Testis (tissue), 3 donors: ENCODE results near the gene PPIL1. TPM values are rescaled to one million over a fixed set of nuclear protein-coding genes. Genes with fewer than 3 reads are reported as not detected.
A peak's percentile ranks its signal among the peaks of the same experiment; 100 is the strongest.

Experiments used
- DNase-seq: peaks from one replicate; pipeline ENCODE4 v3.0.0-alpha.2; 2019
- H3K27ac ChIP-seq, 2 donors: fragments of 200-600 bp; sonication (generic); one replicate each; pipeline ENCODE4 v1.5.1; 2019
- H3K27me3 ChIP-seq: fragments of 200-600 bp; sonication (generic); one replicate; pipeline ENCODE4 v1.5.1; 2019
- H3K36me3 ChIP-seq: fragments of 200-600 bp; sonication (generic); one replicate; pipeline ENCODE4 v1.5.1; 2017; ENCODE audit warnings: low read depth; ENCODE audit errors: missing control alignments
- H3K4me1 ChIP-seq: fragments of 200-600 bp; sonication (generic); one replicate; pipeline ENCODE4 v1.5.1; 2019
- H3K4me3 ChIP-seq, 2 donors: fragments of 200-600 bp; sonication (generic); one replicate each; pipeline ENCODE4 v1.5.1; 2017 to 2019
- H3K9me3 ChIP-seq: fragments of 200-600 bp; sonication (generic); one replicate; pipeline ENCODE4 v1.5.1; 2017
- CTCF ChIP-seq, 3 experiments: fragments of 450-650 bp in 2 of 3; fragments of 200-600 bp in 1 of 3; sonication (generic) in 1 of 3; IDR thresholded peaks; one replicate each; pipeline ENCODE4 v1.5.1; 2016 to 2019; ENCODE audit warnings: antibody characterized with exemption in 3 of 3, mild to moderate bottlenecking in 2 of 3, moderate library complexity in 1 of 3
- POLR2A ChIP-seq: fragments of 450-650 bp; IDR thresholded peaks from one replicate; pipeline ENCODE4 v1.6.1; 2017; ENCODE audit warnings: antibody characterized with exemption, mild to moderate bottlenecking, moderate library complexity
- WGBS, 2 donors: methylation state at CpG; one replicate each; pipeline ENCODE4 v1.1.5; 2018; 5-methylcytosine and 5-hydroxymethylcytosine counted together
- intact Hi-C: fragments of 100-400 bp; cut with DNase I; formaldehyde crosslinking; loops from one replicate; pipeline ENCODE4 v1.15.1; 2023; ENCODE audit warnings: low total_unique reads
- polyA plus RNA-seq: library from polyadenylated mRNA; stranded (reverse); fragments of 350-450 nt; fragmentation: Illumina TruSeq; extraction: RNeasy Lipid Tissue Mini Kit (QIAGEN cat#74804); gene quantifications from one replicate; pipeline ENCODE4 v1.2.3, GENCODE V29; 2014; ENCODE audit warnings: low read depth, low replicate concordance; ENCODE audit not compliant: insufficient read depth
- total RNA-seq, 2 donors: library from RNA; depleted of rRNA; stranded (reverse); fragments of >200 nt; gene quantifications; one replicate each; pipeline ENCODE4 v1.2.3, GENCODE V29; 2016

Gene PPIL1
- total and polyA plus RNA-seq, 3 donors from 2014 or later: 35.0 to 41.2 (median 39.4) TPM

- intact Hi-C loops: no loop called here
- peak; percentile 46 for DNase-seq
- H3K27ac ChIP-seq: no peak overlapping the region
- peaks cover 19% of the 10 kb centered on the region for H3K4me1 ChIP-seq
- no peak overlapping the region for H3K4me3 ChIP-seq
- no peaks in the 10 kb centered on the region for H3K36me3 ChIP-seq
- no peak for TF ChIP-seq CTCF (IDR thresholded peaks at IDR 0.05)
- no peak for TF ChIP-seq POLR2A
- H3K9me3 ChIP-seq: no peaks in the 10 kb centered on the region
- no peaks in the 10 kb centered on the region for H3K27me3 ChIP-seq
- WGBS, 2 donors: 70 to 73% methylated on average over 3 of the region's 3 CpGs
These were observed 38.2 kb downstream of the PPIL1 start for GRCh38 chr6:36836111-36837021.

- Histone ChIP-seq H3K36me3 (no peaks in the 10 kb centered on the region), H3K27ac (no peak overlapping the region), H3K9me3 (no peaks in the 10 kb centered on the region), H3K4me1 (peaks cover 16% of the 10 kb centered on the region), H3K27me3 (no peaks in the 10 kb centered on the region), H3K4me3 (no peak overlapping the region)
- DNase-seq: peak; percentile 41
- 65 to 69% methylated on average over 15 to 17 of the region's 17 CpGs for WGBS, 2 donors
- TF ChIP-seq CTCF (IDR thresholded peaks at IDR 0.05) (no peak), POLR2A (no peak)
- intact Hi-C loops: no loop called here
These were observed 39.8 kb downstream of the PPIL1 start for GRCh38 chr6:36834576-36835341.

- intact Hi-C loops: no loop called here
- 83 to 89% methylated on average over 7 of the region's 7 CpGs for WGBS, 2 donors
- no peaks in the 10 kb centered on the region for H3K27me3 ChIP-seq
- H3K9me3 ChIP-seq: no peaks in the 10 kb centered on the region
- TF ChIP-seq CTCF (IDR thresholded peaks at IDR 0.05) (no peak), POLR2A (no peak)
- H3K4me1 ChIP-seq: peaks cover 17% of the 10 kb centered on the region
- no peak for DNase-seq
- no peak overlapping the region for H3K27ac ChIP-seq
- no peak overlapping the region for H3K4me3 ChIP-seq
- no peaks in the 10 kb centered on the region for H3K36me3 ChIP-seq
These were observed 41.3 kb downstream of the PPIL1 start for GRCh38 chr6:36833182-36833789.

- Histone ChIP-seq H3K27ac (no peak overlapping the region), H3K4me3 (no peak overlapping the region), H3K36me3 (no peaks in the 10 kb centered on the region), H3K4me1 (peaks cover 24% of the 10 kb centered on the region), H3K27me3 (no peaks in the 10 kb centered on the region), H3K9me3 (no peaks in the 10 kb centered on the region)
- intact Hi-C loops: no loop called here
- TF ChIP-seq POLR2A: no peak
- no peak for TF ChIP-seq CTCF (IDR thresholded peaks at IDR 0.05)
- 86 to 88% methylated on average over 5 of the region's 5 CpGs for WGBS, 2 donors
- DNase-seq: no peak
These were observed 42.3 kb downstream of the PPIL1 start for GRCh38 chr6:36832313-36832712.
